ENCODE results near the gene TRPV5.

TRPV5 gene

GRCh38 chr7:142945001-142945400 is 11.5 kb upstream of the TRPV5 start:
- Histone ChIP-seq H3K9me3 (ENCODE audit: control insufficient read depth, insufficient read depth, low read length) (no peaks in the 10 kb centered on the region), H3K4me2 (ENCODE audit: low read length) (no peak overlapping the region), H3K27me3 (ENCODE audit: control insufficient read depth, low read length) (peaks cover 12% of the 10 kb centered on the region; the same call in 1 of the 2 replicates), H3K9me2 (replicated peaks; ENCODE audit: control insufficient read depth, low read length) (no peaks in the 10 kb centered on the region), H4K20me1 (ENCODE audit: control insufficient read depth, insufficient read depth, low read depth, low read length) (no peaks in the 10 kb centered on the region), H3K4me3 (ENCODE audit: low read length) (no peak overlapping the region), H3K27ac (ENCODE audit: low read depth, low read length) (no peak overlapping the region), H3F3A (ENCODE audit: control insufficient read depth, insufficient read depth) (no peaks in the 10 kb centered on the region), H3K4me1 (ENCODE audit: control insufficient read depth, low read length) (no peaks in the 10 kb centered on the region), H3K79me2 (ENCODE audit: control insufficient read depth, low read length) (no peaks in the 10 kb centered on the region), H3K36me3 (ENCODE audit: control insufficient read depth, low read length) (no peaks in the 10 kb centered on the region)
- TF ChIP-seq EZH2phosphoT487 (IDR thresholded peaks at IDR 0.05; ENCODE audit: borderline replicate concordance, low read length): no peak
- no peak for TF ChIP-seq CTCF (IDR thresholded peaks at IDR 0.05; ENCODE audit: low read depth, low read length, poor library complexity, severe bottlenecking)

- Histone ChIP-seq H4K20me1 (ENCODE audit: control insufficient read depth, insufficient read depth, low read depth, low read length) (no peaks in the 10 kb centered on the region), H3F3A (ENCODE audit: control insufficient read depth, insufficient read depth) (no peaks in the 10 kb centered on the region), H3K27ac (ENCODE audit: low read depth, low read length) (no peak overlapping the region), H3K36me3 (ENCODE audit: control insufficient read depth, low read length) (no peaks in the 10 kb centered on the region), H3K79me2 (ENCODE audit: control insufficient read depth, low read length) (no peaks in the 10 kb centered on the region), H3K4me3 (ENCODE audit: low read length) (no peak overlapping the region), H3K9me3 (ENCODE audit: control insufficient read depth, insufficient read depth, low read length) (no peaks in the 10 kb centered on the region), H3K4me2 (ENCODE audit: low read length) (no peak overlapping the region), H3K4me1 (ENCODE audit: control insufficient read depth, low read length) (no peaks in the 10 kb centered on the region), H3K27me3 (ENCODE audit: control insufficient read depth, low read length) (peaks cover 7% of the 10 kb centered on the region; the same call in 1 of the 2 replicates), H3K9me2 (replicated peaks; ENCODE audit: control insufficient read depth, low read length) (no peaks in the 10 kb centered on the region)
- TF ChIP-seq CTCF (IDR thresholded peaks at IDR 0.05; ENCODE audit: low read depth, low read length, poor library complexity, severe bottlenecking) (no peak), EZH2phosphoT487 (IDR thresholded peaks at IDR 0.05; ENCODE audit: borderline replicate concordance, low read length) (no peak)
These were observed 10.2 kb upstream of the TRPV5 start for GRCh38 chr7:142943706-142944268.

GRCh38 chr7:142942746-142943145 is 9.2 kb upstream of the TRPV5 start:
- Histone ChIP-seq H3K9me3 (ENCODE audit: control insufficient read depth, insufficient read depth, low read length) (no peaks in the 10 kb centered on the region), H3K27ac (ENCODE audit: low read depth, low read length) (no peak overlapping the region), H4K20me1 (ENCODE audit: control insufficient read depth, insufficient read depth, low read depth, low read length) (no peaks in the 10 kb centered on the region), H3K9me2 (replicated peaks; ENCODE audit: control insufficient read depth, low read length) (no peaks in the 10 kb centered on the region), H3K4me3 (ENCODE audit: low read length) (no peak overlapping the region), H3F3A (ENCODE audit: control insufficient read depth, insufficient read depth) (no peaks in the 10 kb centered on the region), H3K36me3 (ENCODE audit: control insufficient read depth, low read length) (no peaks in the 10 kb centered on the region), H3K4me1 (ENCODE audit: control insufficient read depth, low read length) (no peaks in the 10 kb centered on the region), H3K27me3 (ENCODE audit: control insufficient read depth, low read length) (peaks cover under 1% of the 10 kb centered on the region; the same call in 1 of the 2 replicates), H3K4me2 (ENCODE audit: low read length) (no peak overlapping the region), H3K79me2 (ENCODE audit: control insufficient read depth, low read length) (no peaks in the 10 kb centered on the region)
- TF ChIP-seq EZH2phosphoT487 (IDR thresholded peaks at IDR 0.05; ENCODE audit: borderline replicate concordance, low read length) (no peak), CTCF (IDR thresholded peaks at IDR 0.05; ENCODE audit: low read depth, low read length, poor library complexity, severe bottlenecking) (no peak)
